SU-DHL-6 (cell line): ENCODE results near the gene WDR93.
A peak's percentile ranks its signal among the peaks of the same experiment; 100 is the strongest.

Experiments used
- H2AFZ ChIP-seq: fragments of 200-600 bp; sonication (generic); 2 replicates; pipeline ENCODE4 v1.6.1; 2014; ENCODE audit warnings: low read depth, mild to moderate bottlenecking, moderate library complexity, mixed read lengths, antibody characterized with exemption, low read length; ENCODE audit not compliant: severe bottlenecking
- H3F3A ChIP-seq: fragments of 200-600 bp; shearing (Covaris generic); 2 replicates; pipeline ENCODE4 v1.6.0; 2016; ENCODE audit warnings: antibody characterized with exemption, mild to moderate bottlenecking; ENCODE audit not compliant: insufficient read depth
- H3K27ac ChIP-seq: fragments of 200-600 bp; sonication (generic); 2 replicates; pipeline ENCODE4 v1.5.1; 2016; ENCODE audit warnings: low read depth, mild to moderate bottlenecking, low read length, moderate library complexity, mixed read lengths
- H3K27me3 ChIP-seq: fragments of 200-600 bp; sonication (generic), shearing (Covaris generic); 2 replicates; pipeline ENCODE4 v1.6.0; 2014; ENCODE audit warnings: mild to moderate bottlenecking, low read length
- H3K36me3 ChIP-seq: fragments of 200-600 bp; sonication (generic); 2 replicates; pipeline ENCODE4 v1.6.1; 2014; ENCODE audit warnings: mild to moderate bottlenecking, low read length, mixed read lengths
- H3K4me2 ChIP-seq: fragments of 300-600, 200-600 bp; shearing (Covaris generic), sonication (generic); 2 replicates; pipeline ENCODE4 v1.6.0; 2014; ENCODE audit warnings: low read length, low read depth, mild to moderate bottlenecking; ENCODE audit not compliant: poor library complexity, severe bottlenecking
- H3K4me3 ChIP-seq: fragments of 200-600 bp; sonication (generic); 2 replicates; pipeline ENCODE4 v1.5.1; 2014; ENCODE audit warnings: antibody characterized with exemption, low read length, mild to moderate bottlenecking, mixed read lengths; ENCODE audit not compliant: insufficient read depth, poor library complexity, severe bottlenecking
- H3K79me2 ChIP-seq: fragments of 200-600 bp; sonication (generic); 2 replicates; pipeline ENCODE4 v1.6.1; 2014; ENCODE audit warnings: mild to moderate bottlenecking, low read length, moderate library complexity; ENCODE audit not compliant: insufficient read depth
- H3K9ac ChIP-seq: fragments of 200-600 bp; sonication (generic); 2 replicates; pipeline ENCODE4 v1.7.0; 2014; ENCODE audit warnings: mild to moderate bottlenecking, low read length
- H3K9me2 ChIP-seq: fragments of 200-600 bp; sonication (generic); replicated peaks from 2 replicates; pipeline ENCODE4 v1.6.1; 2014; ENCODE audit warnings: low read length; ENCODE audit not compliant: insufficient read depth
- H3K9me3 ChIP-seq: fragments of 200-600 bp; sonication (generic); 2 replicates; pipeline ENCODE4 v1.6.1; 2014; ENCODE audit warnings: low read length, mixed read lengths; ENCODE audit not compliant: insufficient read depth
- H4K20me1 ChIP-seq: fragments of 200-600 bp; sonication (generic); 2 replicates; pipeline ENCODE4 v1.6.1; 2014; ENCODE audit warnings: low read depth, mild to moderate bottlenecking, antibody characterized with exemption, low read length, moderate library complexity, mixed read lengths
- CTCF ChIP-seq: fragments of 200-600 bp; sonication (generic); IDR thresholded peaks from one replicate; pipeline ENCODE4 v1.5.1; 2017; ENCODE audit warnings: antibody characterized with exemption, mild to moderate bottlenecking, low read length, moderate library complexity; ENCODE audit not compliant: insufficient read depth, poor library complexity, severe bottlenecking
- EZH2phosphoT487 ChIP-seq: fragments of 200-600 bp; sonication (generic), shearing (Covaris generic); conservative IDR thresholded peaks from 2 replicates; pipeline ENCODE4 v1.6.1; 2018; ENCODE audit warnings: mild to moderate bottlenecking, antibody characterized with exemption, low read length, moderate library complexity, mixed read lengths

Gene WDR93

DNA sequence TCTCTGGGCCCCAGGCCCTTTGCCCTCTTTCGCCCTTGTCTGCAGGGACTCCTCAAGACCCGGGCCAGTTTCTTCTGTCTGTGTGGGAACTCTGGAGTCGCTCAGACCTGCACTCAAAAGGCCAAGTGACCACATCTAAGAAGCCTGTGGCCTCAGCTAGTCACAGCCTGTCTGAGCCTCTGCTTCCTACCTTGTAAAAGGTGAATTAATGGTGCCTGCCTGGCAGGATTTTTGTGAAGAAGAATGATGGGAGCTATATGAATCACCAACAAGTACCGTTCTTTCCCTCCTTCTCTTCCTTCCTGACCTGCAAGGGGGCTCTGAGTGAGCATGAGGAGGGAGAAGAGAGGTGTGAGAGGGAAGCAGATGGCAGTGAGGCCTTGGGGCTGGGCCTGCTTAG lies 18.9 kb upstream of the WDR93 start:
- H3K36me3 ChIP-seq = no peaks in the 10 kb centered on the region
- H3K9me2 ChIP-seq = no peaks in the 10 kb centered on the region
- H3K79me2 ChIP-seq = no peaks in the 10 kb centered on the region
- no peak overlapping the region for H3K9ac ChIP-seq
- no peak overlapping the region for H3K4me3 ChIP-seq
- H3K4me2 ChIP-seq = no peak overlapping the region
- no peak overlapping the region for H2AFZ ChIP-seq
- no peaks in the 10 kb centered on the region for H3K9me3 ChIP-seq
- H3F3A ChIP-seq = no peaks in the 10 kb centered on the region
- H3K27me3 ChIP-seq = 0 out of 2 replicates have a peak, but pooled peaks cover 4% of the 10 kb centered on the region
- no peaks in the 10 kb centered on the region for H4K20me1 ChIP-seq
- no peak overlapping the region for H3K27ac ChIP-seq
- TF ChIP-seq EZH2phosphoT487 (no peak), CTCF (no peak)

- no peaks in the 10 kb centered on the region for H4K20me1 ChIP-seq
- H3K27ac ChIP-seq = no peak overlapping the region
- H3K36me3 ChIP-seq = no peaks in the 10 kb centered on the region
- H3K27me3 ChIP-seq = 0 out of 2 replicates have a peak, but pooled peaks cover 4% of the 10 kb centered on the region
- H2AFZ ChIP-seq = no peak overlapping the region
- no peaks in the 10 kb centered on the region for H3K9me3 ChIP-seq
- no peaks in the 10 kb centered on the region for H3F3A ChIP-seq
- no peak overlapping the region for H3K4me3 ChIP-seq
- H3K79me2 ChIP-seq = no peaks in the 10 kb centered on the region
- H3K4me2 ChIP-seq = no peak overlapping the region
- H3K9ac ChIP-seq = no peak overlapping the region
- no peaks in the 10 kb centered on the region for H3K9me2 ChIP-seq
- TF ChIP-seq CTCF (no peak), EZH2phosphoT487 (no peak)
Measured at GRCh38 chr15:89672221-89673164, 18.1 kb upstream of the WDR93 start.

GRCh38 chr15:89673165-89673512 lies 17.5 kb upstream of the WDR93 start:
- Histone ChIP-seq H3K27me3 (0 out of 2 replicates have a peak, but pooled peaks cover 4% of the 10 kb centered on the region), H4K20me1 (no peaks in the 10 kb centered on the region), H2AFZ (no peak overlapping the region), H3F3A (no peaks in the 10 kb centered on the region), H3K4me2 (no peak overlapping the region), H3K9me3 (no peaks in the 10 kb centered on the region), H3K36me3 (no peaks in the 10 kb centered on the region), H3K4me3 (no peak overlapping the region), H3K27ac (no peak overlapping the region), H3K79me2 (no peaks in the 10 kb centered on the region), H3K9me2 (no peaks in the 10 kb centered on the region), H3K9ac (no peak overlapping the region)
- TF ChIP-seq EZH2phosphoT487 = no peak
- peak; percentile 31 for TF ChIP-seq CTCF
